CD4-positive, alpha-beta T cell treated with Interleukin-12 subunit alpha and Interleukin-12 subunit beta, for 1 hour (primary cell): Measurements from ENCODE around the gene KRTAP9-3.
"Not testable (repeated sequence)": the region's sequence is repeated elsewhere in the genome, so short reads cannot be mapped to it uniquely, and the experiment has no call there.

Source experiments
- DNase-seq: peaks from one replicate; pipeline ENCODE4 v3.0.0-alpha.2; 2020

Gene KRTAP9-3

DNA sequence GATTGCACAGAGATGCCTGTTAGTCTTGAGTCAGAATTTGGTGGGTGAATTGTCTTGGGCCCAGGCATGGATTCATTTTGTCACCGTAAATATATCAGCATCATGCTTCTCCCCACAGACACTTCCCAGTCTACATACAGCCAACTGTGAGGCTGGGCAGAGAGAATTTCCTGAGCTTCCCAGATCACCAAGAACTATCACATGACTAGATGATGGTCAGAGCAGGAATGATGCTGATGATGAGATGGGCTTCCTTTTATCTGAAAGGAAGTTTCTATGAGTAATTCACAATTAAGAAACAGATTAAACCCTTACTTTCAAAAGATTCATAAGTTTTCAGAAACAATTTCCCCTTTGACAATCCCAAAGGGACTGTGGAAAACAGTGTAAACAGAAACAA is 22.6 kb downstream of the KRTAP9-3 start:
- no peak for DNase-seq

DNA sequence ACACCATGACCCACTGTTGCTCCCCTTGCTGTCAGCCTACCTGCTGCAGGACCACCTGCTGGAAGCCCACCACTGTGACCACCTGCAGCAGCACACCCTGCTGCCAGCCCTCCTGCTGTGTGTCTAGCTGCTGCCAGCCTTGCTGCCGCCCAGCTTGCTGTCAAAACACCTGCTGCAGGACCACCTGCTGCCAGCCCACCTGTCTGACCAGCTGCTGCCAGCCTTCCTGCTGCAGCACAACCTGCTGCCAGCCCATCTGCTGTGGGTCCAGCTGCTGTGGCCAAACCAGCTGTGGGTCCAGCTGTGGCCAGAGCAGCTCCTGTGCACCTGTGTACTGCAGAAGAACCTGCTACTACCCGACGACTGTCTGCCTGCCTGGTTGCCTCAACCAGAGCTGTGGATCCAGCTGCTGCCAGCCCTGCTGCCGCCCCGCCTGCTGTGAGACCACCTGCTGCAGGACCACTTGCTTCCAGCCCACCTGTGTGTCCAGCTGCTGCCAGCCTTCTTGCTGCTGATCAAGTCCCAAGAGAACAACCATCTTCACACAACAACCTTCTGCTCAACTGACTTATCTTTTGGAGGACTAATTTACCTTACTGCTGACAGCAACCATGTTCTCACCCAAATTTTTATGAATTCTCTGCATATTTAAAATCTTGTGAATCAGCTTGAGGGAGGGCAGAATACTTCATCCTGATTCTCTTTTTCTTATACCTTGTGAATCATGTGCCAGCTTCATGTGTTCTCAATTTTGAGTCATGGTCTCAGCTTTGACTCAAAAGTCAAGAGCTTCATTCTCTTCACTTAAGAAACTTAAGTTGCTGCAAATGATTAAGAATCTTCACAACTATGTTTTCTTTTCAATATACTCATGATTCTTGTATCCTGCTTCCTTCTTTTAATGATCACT is 23.4 kb downstream of the KRTAP9-3 start, which contains the start of gene KRTAP9-9:
Gene KRTAP9-9 (plus strand): TSS at position 4 of the 910 bp plus-strand sequence.
- DNase-seq = not testable (repeated sequence)

DNA sequence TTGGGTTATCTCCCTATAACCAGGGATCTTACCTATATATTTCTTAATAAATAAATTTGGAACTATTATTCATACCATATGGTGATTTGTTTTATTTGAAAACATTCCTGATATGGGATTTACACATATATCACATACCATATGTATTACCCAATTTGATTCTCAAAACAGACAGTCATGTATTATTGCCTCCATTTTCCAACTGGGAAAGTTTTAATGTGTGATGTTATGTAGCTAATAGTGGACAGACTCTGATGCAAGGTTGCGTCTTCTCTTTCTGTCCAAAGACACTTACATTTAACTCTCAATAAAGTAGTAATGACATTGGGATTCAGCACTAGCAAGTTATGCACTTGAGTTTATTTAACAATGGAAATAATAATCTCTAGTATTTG is 24.0 kb downstream of the KRTAP9-3 start:
- no peak for DNase-seq

DNA sequence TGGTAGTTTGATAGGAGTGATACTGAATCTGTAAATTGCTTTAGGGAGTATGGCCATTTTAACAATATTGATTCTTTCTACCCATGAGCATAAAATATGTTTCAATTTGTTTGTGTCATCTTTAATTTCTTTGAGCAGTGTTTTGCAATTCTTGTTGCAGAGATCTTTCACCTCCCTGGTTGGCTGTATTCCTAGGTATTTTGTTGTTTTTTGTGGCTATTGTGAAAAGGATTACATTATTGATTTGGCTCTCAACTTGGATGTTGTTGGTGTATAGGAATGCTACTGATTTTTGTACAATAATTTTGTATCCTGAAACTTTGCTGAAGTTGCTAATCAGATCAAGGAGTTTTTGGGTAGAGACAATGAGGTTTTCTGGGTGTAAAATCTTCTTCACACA is 26.2 kb downstream of the KRTAP9-3 start:
- DNase-seq = no peak

DNA sequence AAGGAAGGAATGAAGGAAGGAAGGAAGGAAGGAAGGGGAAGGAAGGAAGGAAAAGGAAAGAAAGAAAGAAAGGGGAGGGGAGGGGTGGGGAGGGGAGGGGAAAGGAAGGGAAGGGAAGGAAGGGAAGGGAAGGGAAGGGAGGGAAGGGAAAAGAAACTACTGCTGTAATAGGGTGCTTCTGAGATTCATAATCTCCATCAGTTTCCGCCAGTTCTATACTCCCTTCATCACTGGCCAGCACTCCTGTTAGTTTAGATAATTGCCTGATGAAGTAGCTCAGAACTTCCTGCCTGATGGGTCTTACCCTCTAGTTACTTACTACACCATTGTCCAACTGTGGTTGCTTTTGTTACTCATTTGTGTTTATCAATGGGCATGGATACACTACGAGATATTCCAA is 31.0 kb downstream of the KRTAP9-3 start:
- no peak for DNase-seq

DNA sequence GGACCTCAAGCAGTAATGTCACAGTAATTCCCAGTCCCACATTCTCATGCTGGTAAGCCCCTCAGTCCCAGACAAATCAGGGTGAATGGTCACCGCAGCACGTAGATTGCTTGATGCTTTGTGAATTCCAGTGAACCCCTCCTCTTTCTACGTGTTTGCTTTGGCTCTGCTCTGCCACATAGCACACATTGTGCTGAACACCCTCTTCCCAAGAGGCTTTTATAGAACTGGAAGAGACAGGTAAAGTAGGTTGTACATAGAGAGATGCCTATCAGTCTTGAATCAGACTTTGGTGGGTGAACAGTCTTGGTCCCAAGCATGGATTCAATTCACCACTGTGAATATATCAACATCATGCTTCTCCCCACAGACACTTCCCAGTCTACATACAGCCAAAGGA is 32.4 kb downstream of the KRTAP9-3 start:
- DNase-seq = no peak

DNA sequence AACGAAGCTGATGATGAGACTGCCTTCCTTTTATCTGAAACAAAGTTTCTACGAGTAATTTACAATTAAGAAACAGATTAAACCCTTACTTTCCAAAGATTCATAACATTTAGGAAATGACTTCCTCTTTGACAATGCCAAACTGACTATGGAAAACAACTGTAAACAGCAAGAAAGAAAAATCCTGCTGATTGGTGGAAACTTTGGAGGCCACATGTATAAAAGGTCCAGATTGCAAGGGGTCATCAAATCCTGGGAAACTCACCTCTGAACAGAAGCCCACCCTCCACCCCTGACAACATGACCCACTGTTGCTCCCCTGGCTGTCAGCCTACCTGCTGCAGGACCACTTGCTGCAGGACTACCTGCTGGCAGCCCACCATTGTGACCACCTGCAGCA is 32.8 kb downstream of the KRTAP9-3 start, which contains the start of gene KRTAP9-6:
Gene KRTAP9-6 (plus strand): TSS at position 301 of the 400 bp plus-strand sequence. CDS start 0 bp downstream, at position 301.
- DNase-seq = no peak

DNA sequence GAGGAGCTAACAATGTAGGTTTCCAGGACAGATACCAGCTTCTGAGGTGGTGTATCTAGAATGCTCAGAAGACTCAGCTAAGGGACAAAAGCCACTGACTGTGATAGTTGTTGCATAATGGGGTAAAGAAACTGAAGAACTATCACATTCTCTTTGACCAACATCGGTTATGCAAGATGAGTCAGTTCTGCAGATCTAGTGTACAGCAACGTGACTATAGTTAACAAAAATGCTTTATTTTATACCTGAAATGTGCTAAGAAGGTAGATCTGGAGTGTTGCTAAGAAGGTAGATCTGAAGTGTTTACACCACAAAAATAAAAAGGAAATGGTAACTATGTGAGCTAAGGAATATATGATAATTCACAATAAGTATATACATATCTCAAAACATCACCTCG is 35.5 kb downstream of the KRTAP9-3 start:
- DNase-seq = no peak

DNA sequence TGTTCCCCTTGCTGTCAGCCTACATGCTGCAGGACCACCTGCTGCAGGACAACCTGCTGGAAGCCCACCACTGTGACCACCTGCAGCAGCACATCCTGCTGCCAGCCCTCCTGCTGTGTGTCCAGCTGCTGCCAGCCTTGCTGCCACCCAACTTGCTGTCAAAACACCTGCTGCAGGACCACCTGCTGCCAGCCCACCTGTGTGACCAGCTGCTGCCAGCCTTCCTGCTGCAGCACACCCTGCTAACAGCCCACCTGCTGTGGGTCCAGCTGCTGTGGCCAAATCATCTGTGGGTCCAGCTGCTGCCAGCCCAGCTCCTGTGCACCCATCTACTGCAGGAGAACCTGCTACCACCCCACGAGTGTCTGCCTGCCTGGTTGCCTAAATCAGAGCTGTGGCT is 39.1 kb downstream of the KRTAP9-3 start:
- DNase-seq = not testable (repeated sequence)

DNA sequence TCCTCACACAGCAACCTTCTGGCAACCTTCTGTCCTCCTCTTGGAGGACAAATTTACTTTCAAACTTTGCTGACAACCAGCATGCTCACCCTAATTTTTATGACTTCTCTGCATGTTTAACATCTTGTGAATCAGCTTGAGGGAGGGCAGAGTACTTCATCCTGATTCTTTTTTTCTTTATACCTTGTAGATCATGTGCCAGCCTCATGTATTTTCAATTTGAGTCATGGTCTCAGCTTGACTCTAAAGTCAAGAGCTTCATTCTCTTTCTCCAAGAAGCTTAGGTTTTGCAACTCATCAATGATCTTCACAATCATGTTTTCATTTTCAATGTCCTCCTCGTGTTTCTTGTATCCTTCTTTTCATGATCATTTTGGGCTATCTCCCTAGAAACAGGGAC is 39.6 kb downstream of the KRTAP9-3 start:
- DNase-seq = no peak

DNA sequence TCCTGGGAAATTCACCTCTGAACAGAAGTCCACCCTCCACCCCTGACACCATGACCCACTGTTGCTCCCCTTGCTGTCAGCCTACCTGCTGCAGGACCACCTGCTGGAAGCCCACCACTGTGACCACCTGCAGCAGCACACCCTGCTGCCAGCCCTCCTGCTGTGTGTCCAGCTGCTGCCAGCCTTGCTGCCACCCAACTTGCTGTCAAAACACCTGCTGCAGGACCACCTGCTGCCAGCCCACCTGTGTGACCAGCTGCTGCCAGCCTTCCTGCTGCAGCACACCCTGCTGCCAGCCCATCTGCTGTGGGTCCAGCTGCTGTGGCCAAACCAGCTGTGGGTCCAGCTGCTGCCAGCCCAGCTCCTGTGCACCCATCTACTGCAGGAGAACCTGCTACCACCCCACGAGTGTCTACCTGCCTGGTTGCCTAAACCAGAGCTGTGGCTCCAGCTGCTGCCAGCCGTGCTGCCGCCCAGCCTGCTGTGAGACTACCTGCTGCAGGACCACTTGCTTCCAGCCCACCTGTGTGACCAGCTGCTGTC is 43.5 kb downstream of the KRTAP9-3 start, which contains the start of gene KRTAP9-7:
Gene KRTAP9-7 (plus strand): TSS at position 51 of the 543 bp plus-strand sequence. CDS start 0 bp downstream, at position 51.
- DNase-seq = not testable (repeated sequence)

DNA sequence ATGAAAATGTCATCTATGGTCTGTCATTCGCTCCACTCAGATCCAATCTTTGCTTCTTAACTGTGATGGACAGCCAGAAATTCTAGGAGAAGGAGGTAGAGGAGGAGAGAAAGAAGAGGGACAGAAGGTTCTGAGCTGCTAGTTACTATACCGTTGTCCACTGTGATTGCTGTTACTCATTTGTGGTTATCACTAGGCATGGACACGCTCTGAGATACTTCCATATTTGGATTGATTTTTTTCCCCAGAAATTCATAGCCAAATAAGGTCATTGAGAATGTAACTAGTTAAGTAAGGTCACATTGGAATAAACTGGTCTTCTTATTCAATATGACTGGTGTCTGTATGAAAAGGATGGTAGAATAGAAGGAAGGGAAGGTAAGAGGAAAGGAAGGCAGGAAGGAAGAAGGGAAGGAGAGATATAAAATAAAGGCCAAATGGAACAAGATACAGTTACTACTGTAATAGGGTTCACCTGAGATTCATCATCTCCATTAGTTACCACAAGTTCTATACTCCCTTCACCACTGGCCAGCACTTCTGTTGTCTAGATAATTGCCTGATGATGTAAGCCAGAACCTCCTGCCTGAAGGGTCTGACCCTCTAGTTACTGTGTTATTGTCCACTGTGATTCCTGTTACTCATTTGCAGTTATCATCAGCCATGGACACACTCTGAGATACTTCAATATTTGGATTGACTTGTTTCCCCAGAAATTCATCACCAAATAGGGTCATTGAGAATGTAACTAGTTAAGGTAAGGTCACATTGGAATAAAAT is 46.1 kb downstream of the KRTAP9-3 start:
- no peak for DNase-seq
